B cell (primary cell): Measurements from ENCODE around the gene GSDME. TPM values are rescaled to one million over a fixed set of nuclear protein-coding genes. Genes with fewer than 3 reads are reported as not detected.

ENCODE experiments used
- ATAC-seq: fragments of 200-7000 bp; cut with Tn5 transposase; one replicate; pipeline ENCODE4 v1.10.0; 2021; ENCODE audit warnings: low read depth, mild to moderate bottlenecking, moderate number of reproducible peaks, moderate library complexity
- CTCF ChIA-PET: fragments of 350-600 bp; sonication (Branson Sonifier 250); formaldehyde crosslinking; loops from one replicate; lab custom pipeline; 2021; ENCODE audit warnings: antibody characterized with exemption, inconsistent platforms; lab: Charles Lee
- POLR2A ChIA-PET: fragments of 350-600 bp; sonication (Branson Sonifier 250); formaldehyde crosslinking; loops from one replicate; lab custom pipeline; 2021; ENCODE audit warnings: antibody characterized with exemption; lab: Charles Lee
- DNase-seq: peaks from one replicate; pipeline ENCODE4 v3.0.0; 2013
- H2AFZ ChIP-seq: 2 replicates; pipeline ENCODE4 v1.6.1; 2012; ENCODE audit warnings: mild to moderate bottlenecking, low read depth, low read length; ENCODE audit not compliant: insufficient read depth, poor library complexity, severe bottlenecking
- H3K27ac ChIP-seq, 2 donors: 1 replicate in 1 of 2; 2 replicates in 1 of 2; pipeline ENCODE4 v1.5.1; 2012 to 2013; ENCODE audit warnings: low read length in 2 of 2, mild to moderate bottlenecking in 2 of 2, moderate library complexity in 1 of 2
- H3K27me3 ChIP-seq, 4 experiments: fragments of 200-600 bp in 1 of 4; sonication (generic) in 1 of 4; replicated peaks in 1 of 4; 1 replicate in 2 of 4; 2 replicates in 2 of 4; pipeline versions ENCODE4 v1.6.1 to v1.7.0; 2013 to 2016; ENCODE audit warnings: low read length in 3 of 4, mild to moderate bottlenecking in 2 of 4, mixed read lengths in 1 of 4, moderate library complexity in 1 of 4; ENCODE audit not compliant: insufficient read depth in 4 of 4, control insufficient read depth in 3 of 4; ENCODE audit errors: control extremely low read depth in 1 of 4
- H3K36me3 ChIP-seq, 2 experiments: replicated peaks in 1 of 2; 1 replicate in 1 of 2; 2 replicates in 1 of 2; pipeline versions ENCODE4 v1.6.1 to v1.7.1; 2013; ENCODE audit warnings: low read length in 1 of 2; ENCODE audit not compliant: insufficient read depth in 2 of 2, control insufficient read depth in 1 of 2; ENCODE audit errors: control extremely low read depth in 1 of 2, extremely low read depth in 1 of 2
- H3K4me1 ChIP-seq, 2 donors: fragments of 200-600 bp in 1 of 2; sonication (generic) in 1 of 2; 1 replicate in 1 of 2; 2 replicates in 1 of 2; pipeline versions ENCODE4 v1.5.1 to v1.6.1; 2013 to 2017; ENCODE audit warnings: low read length in 2 of 2; ENCODE audit not compliant: control insufficient read depth in 2 of 2, insufficient read depth in 2 of 2
- H3K4me2 ChIP-seq: replicated peaks from 2 replicates; pipeline ENCODE3; 2012; ENCODE audit warnings: mild to moderate bottlenecking, low read depth, low read length; ENCODE audit not compliant: poor library complexity, severe bottlenecking
- H3K4me3 ChIP-seq, 5 experiments: fragments of 200-600 bp in 1 of 5; sonication (generic) in 1 of 5; 1 replicate in 3 of 5; 2 replicates in 2 of 5; pipeline versions ENCODE4 v1.5.1 to v1.7.0; 2011 to 2016; ENCODE audit warnings: low read length in 4 of 5, mild to moderate bottlenecking in 4 of 5, low read depth in 2 of 5, control low read depth in 1 of 5, moderate library complexity in 1 of 5; ENCODE audit not compliant: insufficient read depth in 1 of 5; ENCODE audit errors: control extremely low read depth in 1 of 5, extremely low read depth in 1 of 5
- H3K79me2 ChIP-seq: fragments of 200-600 bp; sonication (generic); one replicate; pipeline ENCODE4 v1.6.0; 2016; ENCODE audit warnings: low read length; ENCODE audit not compliant: control insufficient read depth, insufficient read depth
- H3K9ac ChIP-seq: fragments of 200-600 bp; sonication (generic); 2 replicates; pipeline ENCODE4 v1.6.1; 2017; ENCODE audit warnings: mild to moderate bottlenecking, low read length, moderate library complexity
- H3K9me3 ChIP-seq, 3 donors: one replicate each; pipeline versions ENCODE4 v1.6.1 to v1.7.1; 2013; ENCODE audit warnings: low read length in 2 of 3; ENCODE audit not compliant: control insufficient read depth in 2 of 3, insufficient read depth in 1 of 3; ENCODE audit errors: control extremely low read depth in 1 of 3
- H4K20me1 ChIP-seq: 2 replicates; pipeline ENCODE4 v1.6.0; 2012; ENCODE audit warnings: mild to moderate bottlenecking, low read length; ENCODE audit not compliant: insufficient read depth, control insufficient read depth, poor library complexity, severe bottlenecking
- H3K27ac Mint-ChIP-seq: one replicate; pipeline ENCODE4 v1.8.0; 2021; ENCODE audit warnings: mixed read lengths
- H3K27me3 Mint-ChIP-seq: one replicate; pipeline ENCODE4 v1.8.0; 2021; ENCODE audit warnings: mixed read lengths
- H3K4me1 Mint-ChIP-seq: one replicate; pipeline ENCODE4 v1.8.0; 2021; ENCODE audit warnings: mixed read lengths
- H3K4me3 Mint-ChIP-seq: one replicate; pipeline ENCODE4 v1.8.0; 2021; ENCODE audit warnings: mixed read lengths
- H3K9me3 Mint-ChIP-seq: one replicate; pipeline ENCODE4 v1.8.0; 2022; ENCODE audit warnings: mixed read lengths; ENCODE audit not compliant: insufficient read depth
- CTCF ChIP-seq: fragments of 200-600 bp; IDR thresholded peaks from one replicate; pipeline ENCODE4 v1.8.0; 2022; ENCODE audit warnings: antibody characterized with exemption, mild to moderate bottlenecking
- EZH2 ChIP-seq: IDR thresholded peaks from 2 replicates; pipeline ENCODE4 v1.6.1; 2012; ENCODE audit warnings: borderline replicate concordance, low read depth, mild to moderate bottlenecking, moderate library complexity, low read length; ENCODE audit not compliant: insufficient read depth, poor library complexity, severe bottlenecking
- WGBS: methylation state at CpG from one replicate; pipeline ENCODE4 v1.1.5; 2013; ENCODE audit warnings: missing lambda C conversion rate; ENCODE audit not compliant: insufficient coverage; 5-methylcytosine and 5-hydroxymethylcytosine counted together
- intact Hi-C: fragments of 100-400 bp; cut with micrococcal nuclease; formaldehyde crosslinking; loops from one replicate; pipeline ENCODE4 v1.10.0; 2022
- polyA plus RNA-seq: library from polyadenylated mRNA; depleted of rRNA; stranded (reverse); fragments of >200 nt; gene quantifications from 2 replicates; pipeline ENCODE4 v1.2.3, GENCODE V29; 2012
- total RNA-seq, 2 donors: library from RNA; stranded (reverse); fragments of 120-200 nt in 1 of 2; gene quantifications; 1 replicate in 1 of 2; 2 replicates in 1 of 2; pipeline versions ENCODE4 v1.2.3 to v1.2.4, GENCODE V29; 2013 to 2022

The GSDME gene
- total and polyA plus RNA-seq, 2 donors (not counting 1 experiment from before 2014, with no cell fraction given), result 7.0 to 11.9 TPM

GRCh38 chr7:24668927-24669635, 88.2 kb downstream of the GSDME start:
- H3K27me3 Mint-ChIP-seq, result no peaks in the 10 kb centered on the region
- CTCF ChIA-PET, result interaction anchor here (1.6 to 6.8 kb wide), 4 partner anchors 10 to 379 kb away, joined by 3 to 45 read pairs (median 6); partner anchors contain the start of gene PALS2
- intact Hi-C loops, result loop anchor here (5.0 to 10.0 kb wide), 4 partner anchors 77 to 1394 kb away; no protein-coding TSS in a partner anchor
- no peak overlapping the region for H3K4me2 ChIP-seq
- no peaks in the 10 kb centered on the region for H4K20me1 ChIP-seq
- H3K4me1 ChIP-seq, result no peaks in the 10 kb centered on the region
- H3K27ac Mint-ChIP-seq, result no peak overlapping the region
- H3K27me3 ChIP-seq, result no peaks in the 10 kb centered on the region
- POLR2A ChIA-PET, result no interaction called here
- no peaks in the 10 kb centered on the region for H3K9me3 Mint-ChIP-seq
- TF ChIP-seq CTCF (no peak), EZH2 (no peak)
- no peaks in the 10 kb centered on the region for H3K9me3 ChIP-seq
- ATAC-seq, result no peak
- H3K27ac ChIP-seq, result no peak overlapping the region
- DNase-seq, result no peak
- peaks cover 0 to 5% of the 10 kb centered on the region in 2 experiments for H3K36me3 ChIP-seq
- no peak overlapping the region for H3K9ac ChIP-seq
- 86% methylated on average over 1 of the region's 3 CpGs for WGBS
- H3K79me2 ChIP-seq, result no peaks in the 10 kb centered on the region
- H3K4me3 Mint-ChIP-seq, result no peak overlapping the region
- H3K4me3 ChIP-seq, result no peak overlapping the region
- no peak overlapping the region for H2AFZ ChIP-seq
- H3K4me1 Mint-ChIP-seq, result no peaks in the 10 kb centered on the region
